ENCODE data around the gene SLC36A1. TPM values are rescaled to one million over a fixed set of nuclear protein-coding genes. Genes with fewer than 3 reads are reported as not detected.

Gene SLC36A1
- total and polyA plus RNA-seq, 2 donors (not counting 1 experiment from before 2014, with no cell fraction given) = 4.6 to 18.9 TPM

- no peak for DNase-seq (ENCODE audit: low read depth in 2 of 2)
- Histone ChIP-seq H3K4me2 (ENCODE audit: extremely low read depth, insufficient read depth, low read length) (no peak overlapping the region), H2AFZ (ENCODE audit: low read length) (no peak overlapping the region), H3K4me1 (ENCODE audit: control insufficient read depth, extremely low read depth, insufficient read depth, low read length) (no peaks in the 10 kb centered on the region), H3K79me2 (ENCODE audit: control insufficient read depth, insufficient read depth, low read length) (no peaks in the 10 kb centered on the region), H3K27me3 (ENCODE audit: control insufficient read depth, insufficient read depth, low read length) (no peaks in the 10 kb centered on the region), H3K9me3 (ENCODE audit: control insufficient read depth, insufficient read depth, low read depth, low read length) (no peaks in the 10 kb centered on the region), H3K9ac (ENCODE audit: insufficient read depth, low read length) (no peak overlapping the region), H3K27ac (ENCODE audit: insufficient read depth, low read length) (no peak overlapping the region), H3K4me3 (replicated peaks in 1 of 4; ENCODE audit: control extremely low read depth in 1 of 4, insufficient read depth in 1 of 4, low read depth in 3 of 4, low read length in 4 of 4) (no peak overlapping the region), H4K20me1 (ENCODE audit: control insufficient read depth, extremely low read depth, insufficient read depth, low read length) (no peaks in the 10 kb centered on the region), H3K36me3 (ENCODE audit: control insufficient read depth, insufficient read depth, low read length) (no peaks in the 10 kb centered on the region)
- TF ChIP-seq EZH2 (IDR thresholded peaks at IDR 0.05; ENCODE audit: low read length, missing control alignments) (no peak), CTCF (conservative IDR thresholded peaks at IDR 0.05 in 1 of 2, IDR thresholded peaks at IDR 0.05 in 1 of 2; ENCODE audit: low read depth in 1 of 2, low read length in 2 of 2) (no peak)
Measured at GRCh38 chr5:151528153-151528552, 80.8 kb downstream of the SLC36A1 start.

- Histone ChIP-seq H3K79me2 (ENCODE audit: control insufficient read depth, insufficient read depth, low read length) (no peaks in the 10 kb centered on the region), H3K4me3 (replicated peaks in 1 of 4; ENCODE audit: control extremely low read depth in 1 of 4, insufficient read depth in 1 of 4, low read depth in 3 of 4, low read length in 4 of 4) (no peak overlapping the region), H3K9me3 (ENCODE audit: control insufficient read depth, insufficient read depth, low read depth, low read length) (no peaks in the 10 kb centered on the region), H3K36me3 (ENCODE audit: control insufficient read depth, insufficient read depth, low read length) (no peaks in the 10 kb centered on the region), H3K27ac (ENCODE audit: insufficient read depth, low read length) (no peak overlapping the region), H2AFZ (ENCODE audit: low read length) (no peak overlapping the region), H3K4me2 (ENCODE audit: extremely low read depth, insufficient read depth, low read length) (no peak overlapping the region), H3K9ac (ENCODE audit: insufficient read depth, low read length) (no peak overlapping the region), H3K27me3 (ENCODE audit: control insufficient read depth, insufficient read depth, low read length) (no peaks in the 10 kb centered on the region), H4K20me1 (ENCODE audit: control insufficient read depth, extremely low read depth, insufficient read depth, low read length) (no peaks in the 10 kb centered on the region), H3K4me1 (ENCODE audit: control insufficient read depth, extremely low read depth, insufficient read depth, low read length) (no peaks in the 10 kb centered on the region)
- no peak for DNase-seq (ENCODE audit: low read depth in 2 of 2)
- TF ChIP-seq EZH2 (IDR thresholded peaks at IDR 0.05; ENCODE audit: low read length, missing control alignments) = no peak
- no peak for TF ChIP-seq CTCF (conservative IDR thresholded peaks at IDR 0.05 in 1 of 2, IDR thresholded peaks at IDR 0.05 in 1 of 2; ENCODE audit: low read depth in 1 of 2, low read length in 2 of 2)
Measured at GRCh38 chr5:151528996-151529395, 81.6 kb downstream of the SLC36A1 start.

GRCh38 chr5:151531581-151531980 lies 84.2 kb downstream of the SLC36A1 start:
- TF ChIP-seq EZH2 (IDR thresholded peaks at IDR 0.05; ENCODE audit: low read length, missing control alignments) = no peak
- TF ChIP-seq CTCF (conservative IDR thresholded peaks at IDR 0.05 in 1 of 2, IDR thresholded peaks at IDR 0.05 in 1 of 2; ENCODE audit: low read depth in 1 of 2, low read length in 2 of 2) = no peak

More at GRCh38 chr5:151531581-151531980, 84.2 kb downstream of the SLC36A1 start:
- no peak overlapping the region for H3K27ac ChIP-seq (ENCODE audit: insufficient read depth, low read length)
- H3K4me2 ChIP-seq (ENCODE audit: extremely low read depth, insufficient read depth, low read length) = no peak overlapping the region
- H3K9ac ChIP-seq (ENCODE audit: insufficient read depth, low read length) = no peak overlapping the region
- H3K36me3 ChIP-seq (ENCODE audit: control insufficient read depth, insufficient read depth, low read length) = no peaks in the 10 kb centered on the region
- H3K79me2 ChIP-seq (ENCODE audit: control insufficient read depth, insufficient read depth, low read length) = no peaks in the 10 kb centered on the region
- no peaks in the 10 kb centered on the region for H4K20me1 ChIP-seq (ENCODE audit: control insufficient read depth, extremely low read depth, insufficient read depth, low read length)
- no peak overlapping the region for H2AFZ ChIP-seq (ENCODE audit: low read length)
- H3K9me3 ChIP-seq (ENCODE audit: control insufficient read depth, insufficient read depth, low read depth, low read length) = no peaks in the 10 kb centered on the region
- H3K4me3 ChIP-seq (replicated peaks in 1 of 4; ENCODE audit: control extremely low read depth in 1 of 4, insufficient read depth in 1 of 4, low read depth in 3 of 4, low read length in 4 of 4) = no peak overlapping the region
- no peaks in the 10 kb centered on the region for H3K27me3 ChIP-seq (ENCODE audit: control insufficient read depth, insufficient read depth, low read length)
- DNase-seq (ENCODE audit: low read depth in 2 of 2) = no peak
- no peaks in the 10 kb centered on the region for H3K4me1 ChIP-seq (ENCODE audit: control insufficient read depth, extremely low read depth, insufficient read depth, low read length)

All from fibroblast of lung (primary cell).